ENCODE measurements around the gene FAM83E.

- TF ChIP-seq EZH2 (IDR thresholded peaks at IDR 0.05; ENCODE audit: low read depth) (no peak), CTCF (conservative IDR thresholded peaks at IDR 0.05) (no peak)
Measured at GRCh38 chr19:48595171-48595570, 19.7 kb downstream of the FAM83E start.

All from PC-9 (cell line).